Activated T-cell treated with anti-CD3 and anti-CD28 coated beads for 48 hours (primary cell): ENCODE results near the gene HIGD1A.

Experiments used
- DNase-seq: peaks from one replicate; pipeline ENCODE4 v3.0.0-alpha.2; 2020; ENCODE audit warnings: low read depth

Gene HIGD1A

GRCh38 chr3:42755681-42756578, 48.4 kb downstream of the HIGD1A start:
- DNase-seq = no peak

DNA sequence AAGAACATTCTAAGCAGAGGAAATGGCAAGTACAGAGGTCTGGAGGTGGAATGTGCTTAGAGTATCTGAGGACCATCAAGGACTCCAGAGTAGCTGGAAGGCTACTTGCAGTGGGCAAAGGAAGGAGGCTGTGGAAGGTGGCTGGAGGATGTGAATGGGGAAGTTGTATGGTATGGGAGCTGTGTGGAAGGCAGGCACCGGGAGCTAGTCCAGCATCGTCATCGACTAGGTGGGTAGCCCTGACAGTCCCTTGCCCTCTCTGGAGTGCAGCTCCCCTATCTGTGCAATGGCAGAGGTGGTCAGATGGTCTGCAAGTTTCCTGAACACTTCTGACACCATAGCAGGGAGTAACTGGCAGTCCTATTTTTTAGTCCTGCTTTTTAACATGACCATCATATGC, 50.5 kb downstream of the HIGD1A start:
- no peak for DNase-seq

DNA sequence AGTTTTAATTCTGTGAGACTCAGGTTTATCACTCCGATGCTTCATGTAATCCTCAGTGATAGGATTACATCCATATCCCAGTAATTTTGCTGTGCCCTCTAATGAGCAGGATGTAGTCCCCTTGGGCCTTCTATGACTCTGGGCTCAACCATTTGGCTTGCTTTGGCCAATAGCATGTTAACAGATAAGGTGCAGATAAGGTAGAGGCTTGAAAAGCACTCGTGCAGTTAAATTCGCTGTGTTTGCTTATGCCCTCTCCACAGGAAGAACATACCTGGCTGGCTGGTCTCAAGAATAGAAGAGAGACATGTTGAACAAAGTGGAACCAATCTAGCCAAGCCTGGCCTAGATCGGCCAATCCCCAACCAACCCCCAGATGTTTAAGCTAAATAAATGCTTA, 51.3 kb downstream of the HIGD1A start:
- no peak for DNase-seq

DNA sequence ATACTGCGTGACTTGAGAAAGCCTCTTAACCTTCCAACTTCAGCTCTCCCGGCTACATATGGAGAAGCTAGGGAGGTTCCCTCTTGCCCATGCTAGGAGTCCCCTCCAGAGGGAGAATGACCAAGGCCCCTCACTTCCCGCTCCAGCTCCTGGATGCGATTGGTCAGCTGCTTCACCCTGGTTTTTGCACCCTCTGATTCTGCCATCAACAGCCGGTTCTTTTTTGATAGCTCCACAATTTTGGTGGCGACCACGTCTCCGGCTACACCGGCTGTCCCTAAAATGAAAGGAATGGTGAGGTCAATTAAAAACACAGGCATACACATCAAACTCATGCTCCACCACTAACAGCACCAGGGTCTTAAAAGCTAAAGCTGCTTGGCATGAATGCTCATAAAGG, 51.8 kb downstream of the HIGD1A start:
- no peak for DNase-seq

DNA sequence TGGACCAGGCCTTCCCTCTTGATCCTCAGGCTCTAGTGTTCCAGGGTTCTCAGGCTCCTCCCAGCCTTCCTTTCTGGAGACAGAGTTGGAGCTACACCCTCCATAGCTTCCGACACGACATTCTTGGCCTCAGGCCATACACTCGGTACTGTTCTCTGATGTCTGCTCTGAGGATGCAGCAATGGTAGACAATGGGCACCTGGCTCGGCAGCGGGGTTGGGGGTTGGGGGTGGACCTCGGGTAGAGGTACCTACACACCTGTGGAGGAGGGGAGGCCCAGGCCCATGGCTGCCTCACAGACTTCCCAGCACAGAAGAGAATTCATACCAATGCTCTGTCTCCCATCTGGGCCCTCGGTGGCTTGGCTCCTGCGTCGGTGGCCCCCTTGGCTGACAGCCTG, 52.7 kb downstream of the HIGD1A start:
- DNase-seq = no peak

DNA sequence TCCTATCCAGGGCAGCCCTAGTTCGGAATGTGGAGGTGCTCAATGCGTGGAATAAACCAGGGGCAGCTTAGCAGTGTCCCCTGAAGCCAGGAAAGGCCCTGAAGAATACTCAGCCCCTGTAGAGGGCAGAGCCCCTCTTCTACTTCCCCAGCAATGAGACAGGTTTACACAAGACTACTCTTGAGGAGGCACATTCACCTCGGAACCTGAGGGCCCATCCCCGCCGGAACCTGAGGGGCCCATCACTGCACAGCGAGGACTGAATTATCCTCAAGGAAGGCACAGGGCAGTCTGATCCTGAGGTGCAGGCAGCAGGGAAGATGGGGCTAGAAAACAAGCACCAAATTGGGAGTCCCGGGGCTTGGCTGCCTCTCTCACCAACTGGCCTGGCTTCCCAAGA, 53.5 kb downstream of the HIGD1A start:
- no peak for DNase-seq

DNA sequence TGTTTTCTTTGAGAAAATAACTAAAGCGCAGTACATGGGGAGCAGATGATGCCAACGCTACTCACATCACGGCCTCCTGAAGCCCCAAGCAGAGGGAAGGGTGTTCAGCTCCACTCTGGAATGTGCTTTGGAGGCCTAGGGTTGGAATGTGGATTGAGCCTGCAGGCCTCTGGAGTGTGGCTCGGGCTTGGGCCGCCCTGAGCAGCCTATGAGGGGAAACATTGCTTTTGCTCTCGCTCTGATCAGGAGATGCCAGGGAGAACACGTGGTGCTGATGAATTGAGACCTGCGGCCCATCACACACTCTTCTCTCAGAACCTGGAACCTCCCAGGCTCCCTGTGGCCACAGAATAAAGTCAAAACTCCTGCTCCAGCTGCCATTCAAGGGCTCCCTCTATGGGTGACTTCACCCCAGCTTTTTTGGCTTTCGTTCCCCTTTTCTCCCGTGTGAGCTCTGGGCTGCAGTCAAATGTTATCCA, 54.5 kb downstream of the HIGD1A start:
- no peak for DNase-seq

GRCh38 chr3:42749025-42749752, 55.1 kb downstream of the HIGD1A start:
- no peak for DNase-seq

DNA sequence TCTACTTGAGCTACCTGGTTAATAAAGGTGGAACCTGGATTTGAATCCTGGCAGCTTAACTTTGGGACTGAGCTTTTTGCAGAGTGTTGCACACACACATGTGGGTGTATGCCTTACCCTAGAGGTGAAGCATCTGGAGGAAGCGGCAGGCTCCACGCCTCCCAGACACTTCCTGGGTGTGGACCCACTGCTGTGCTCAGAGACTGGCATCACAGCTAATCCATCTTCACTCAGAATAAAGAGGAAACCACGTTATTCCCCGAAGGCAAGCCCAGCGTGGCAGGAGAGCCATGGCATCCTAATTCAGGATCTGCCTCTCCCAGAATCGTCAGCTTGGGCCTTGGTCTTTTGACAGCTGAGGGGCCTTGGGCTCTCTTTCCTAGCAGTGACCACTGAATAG, 56.7 kb downstream of the HIGD1A start:
- no peak for DNase-seq

- DNase-seq = no peak
These were observed 57.5 kb downstream of the HIGD1A start for GRCh38 chr3:42746455-42747450.

GRCh38 chr3:42745776-42746454, 58.4 kb downstream of the HIGD1A start:
- DNase-seq = no peak

DNA sequence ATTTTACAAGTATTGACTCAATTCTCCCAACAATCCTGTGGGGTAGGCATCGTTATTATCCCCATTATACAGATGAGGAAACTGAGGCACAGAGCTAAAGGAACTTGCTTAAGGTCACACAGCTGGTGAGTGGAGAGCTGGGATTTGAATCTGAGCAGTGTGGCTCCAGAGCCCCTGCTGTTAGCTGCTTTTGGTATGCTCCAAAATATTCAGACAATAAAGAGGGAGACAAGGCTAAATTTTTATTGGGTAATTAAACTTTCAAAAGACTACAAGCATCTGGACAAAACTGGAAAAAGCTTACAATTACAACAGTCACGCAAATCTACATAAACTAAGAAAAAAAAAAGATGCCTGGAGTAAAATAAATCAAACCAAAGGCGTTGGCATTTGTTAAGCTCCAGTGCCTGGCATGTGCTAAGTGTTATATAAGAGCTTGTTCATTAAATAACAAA, 59.0 kb downstream of the HIGD1A start:
- DNase-seq = no peak

GRCh38 chr3:42743204-42743995, 60.9 kb downstream of the HIGD1A start:
- no peak for DNase-seq

DNA sequence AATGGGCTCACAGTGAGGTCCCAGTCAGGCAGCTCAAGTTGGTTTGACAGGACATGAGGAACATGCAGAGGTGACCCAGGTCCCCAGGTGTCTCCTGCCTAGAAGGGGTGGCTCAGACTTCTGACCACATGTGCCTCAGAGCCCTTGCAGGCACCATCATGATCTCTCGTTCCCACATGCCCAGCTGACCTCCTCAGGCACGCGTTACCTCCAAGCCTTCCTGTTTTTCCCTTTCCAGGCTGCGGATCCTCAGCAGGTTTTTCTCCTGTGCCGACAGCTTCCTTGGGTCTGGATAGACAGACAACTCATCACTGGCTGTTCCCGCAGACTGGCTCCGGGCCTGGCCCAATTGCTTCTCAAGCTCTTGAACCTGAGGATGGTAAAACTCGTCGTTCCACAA, 61.6 kb downstream of the HIGD1A start:
- DNase-seq = no peak

- DNase-seq = no peak
These were observed 62.0 kb downstream of the HIGD1A start for GRCh38 chr3:42742259-42742658.

DNA sequence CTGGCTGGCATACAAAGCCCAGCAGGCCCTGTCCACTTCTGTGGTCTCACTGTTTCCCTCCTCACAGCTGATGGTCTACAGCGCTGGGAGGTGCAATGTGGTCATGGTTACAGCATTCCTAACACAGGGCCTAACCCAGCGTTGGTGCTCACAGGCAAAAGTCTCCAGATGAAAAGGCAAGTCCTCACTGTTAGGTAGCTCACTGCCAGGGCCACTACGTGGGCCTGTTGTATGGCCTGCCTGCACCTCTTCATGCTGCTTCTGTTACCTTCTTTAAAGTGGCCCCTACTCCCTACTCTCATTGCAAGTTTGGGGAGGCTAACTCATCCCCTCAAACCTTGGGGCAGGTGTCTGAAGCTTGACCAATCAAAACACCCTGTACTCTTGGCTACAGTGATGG, 62.5 kb downstream of the HIGD1A start:
- DNase-seq = no peak

DNA sequence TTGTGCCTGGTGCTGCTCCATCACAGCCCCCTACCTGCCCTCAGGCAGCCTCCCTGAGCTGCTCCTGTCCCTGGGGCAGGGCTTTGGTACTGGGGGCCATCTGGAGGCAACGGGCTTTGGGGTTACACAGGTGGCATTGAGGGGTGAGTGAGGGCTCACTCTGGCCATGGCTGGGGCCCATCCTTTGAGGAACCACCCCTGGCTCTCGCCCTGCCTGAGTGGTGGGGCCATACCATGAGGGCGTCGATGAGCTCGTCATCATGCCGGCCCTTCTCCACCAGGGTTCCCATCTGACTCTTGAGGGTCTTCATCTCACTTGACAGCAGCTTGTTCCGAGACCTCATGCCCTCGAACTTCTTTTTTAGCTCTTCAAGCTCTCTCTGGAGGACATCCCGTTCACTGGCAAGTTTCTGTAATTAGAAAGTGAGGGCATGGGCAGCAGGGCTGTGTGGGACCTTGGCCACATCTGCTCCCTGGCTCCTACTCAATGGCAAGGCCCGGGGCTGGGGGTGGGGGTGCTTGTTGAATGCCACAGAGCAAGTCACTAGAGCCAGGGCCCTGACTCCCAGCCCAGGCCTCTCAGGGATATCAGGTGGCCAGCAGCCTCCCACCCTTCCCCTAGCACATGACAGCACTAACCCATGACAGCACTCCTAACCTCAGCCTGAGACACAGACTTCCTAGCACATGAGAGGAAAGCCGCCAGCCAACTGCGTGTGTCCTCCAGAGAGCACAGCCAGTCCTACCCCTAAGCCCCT, 64.7 kb downstream of the HIGD1A start:
- no peak for DNase-seq

GRCh38 chr3:42736531-42736930, 67.8 kb downstream of the HIGD1A start:
- DNase-seq = no peak

- DNase-seq = no peak
These were observed 68.2 kb downstream of the HIGD1A start for GRCh38 chr3:42736081-42736480.

DNA sequence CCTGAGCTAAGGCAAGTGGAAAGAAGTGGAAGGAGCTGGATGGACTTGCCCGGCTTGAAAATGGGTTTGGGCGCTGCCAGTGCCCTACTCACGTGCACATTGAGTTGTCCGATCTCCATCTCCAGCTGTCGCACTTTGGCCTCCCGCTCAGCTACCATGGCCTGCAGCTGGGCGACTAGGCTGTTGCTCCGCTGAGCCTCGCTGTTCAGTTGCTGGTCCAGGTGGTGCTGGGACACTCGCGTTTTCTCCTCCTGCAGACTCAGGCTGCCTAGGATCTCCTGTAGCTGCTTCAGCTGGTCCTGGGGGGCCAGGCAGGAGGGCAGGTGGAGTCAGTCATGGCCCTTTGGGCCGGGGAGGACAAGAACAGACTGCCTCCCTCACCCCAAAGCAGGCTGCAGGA, 68.7 kb downstream of the HIGD1A start:
- no peak for DNase-seq
